PFSK-1 (cell line): ENCODE data around the gene SNCA.

Source experiments
- FOXP2 ChIP-seq: optimal IDR thresholded peaks from 2 replicates; pipeline ENCODE3; 2011; ENCODE audit warnings: borderline replicate concordance, control low read depth, inconsistent platforms; ENCODE audit not compliant: insufficient read depth; ENCODE audit errors: extremely low read length, extremely low read depth
- POLR2AphosphoS5 ChIP-seq: IDR thresholded peaks from 2 replicates; pipeline ENCODE4 v1.6.1; 2012; ENCODE audit warnings: low read depth, mild to moderate bottlenecking, control low read depth, low read length, moderate library complexity
- SIN3A ChIP-seq: IDR thresholded peaks from 2 replicates; pipeline ENCODE4 v1.6.1; 2012; ENCODE audit warnings: mild to moderate bottlenecking, low read length, moderate library complexity, borderline replicate concordance; ENCODE audit not compliant: insufficient read depth
- TAF1 ChIP-seq: IDR thresholded peaks from 2 replicates; pipeline ENCODE4 v1.6.1; 2012; ENCODE audit warnings: low read length, control low read depth, borderline replicate concordance; ENCODE audit not compliant: insufficient read depth
- TF ChIP-seq, protein P1 (sequence below), 2 experiments: IDR thresholded peaks; 2 replicates each; pipeline versions ENCODE4 v1.6.1 to v1.8.0; 2011 to 2012; ENCODE audit warnings: low read depth in 2 of 2, low read length in 2 of 2, control low read depth in 1 of 2, inconsistent platforms in 1 of 2, mild to moderate bottlenecking in 1 of 2, moderate library complexity in 1 of 2; ENCODE audit not compliant: insufficient read depth in 1 of 2

SNCA gene

DNA sequence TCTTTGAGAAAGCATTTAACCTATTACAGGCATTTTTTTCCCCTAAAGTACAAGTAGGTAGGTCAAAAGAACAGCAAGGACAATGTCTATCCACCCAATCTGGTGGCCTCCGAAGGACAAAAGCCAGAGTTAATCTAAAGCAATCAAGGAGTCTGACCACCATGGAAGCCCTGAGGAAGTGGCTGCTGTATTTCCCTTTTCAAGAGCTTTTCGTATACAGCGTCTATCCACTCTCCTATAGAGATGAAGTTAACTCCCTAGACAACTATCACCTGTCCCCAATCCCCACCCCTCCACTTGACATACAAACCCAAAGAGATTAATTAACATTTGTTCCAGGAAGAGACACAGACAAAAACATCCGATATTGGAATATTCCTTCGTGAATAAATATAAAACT lies 85.5 kb downstream of the SNCA start:
- TF ChIP-seq POLR2AphosphoS5 (no peak), FOXP2 (no peak), TAF1 (no peak), SIN3A (no peak)
- TF ChIP-seq, protein P1, sequence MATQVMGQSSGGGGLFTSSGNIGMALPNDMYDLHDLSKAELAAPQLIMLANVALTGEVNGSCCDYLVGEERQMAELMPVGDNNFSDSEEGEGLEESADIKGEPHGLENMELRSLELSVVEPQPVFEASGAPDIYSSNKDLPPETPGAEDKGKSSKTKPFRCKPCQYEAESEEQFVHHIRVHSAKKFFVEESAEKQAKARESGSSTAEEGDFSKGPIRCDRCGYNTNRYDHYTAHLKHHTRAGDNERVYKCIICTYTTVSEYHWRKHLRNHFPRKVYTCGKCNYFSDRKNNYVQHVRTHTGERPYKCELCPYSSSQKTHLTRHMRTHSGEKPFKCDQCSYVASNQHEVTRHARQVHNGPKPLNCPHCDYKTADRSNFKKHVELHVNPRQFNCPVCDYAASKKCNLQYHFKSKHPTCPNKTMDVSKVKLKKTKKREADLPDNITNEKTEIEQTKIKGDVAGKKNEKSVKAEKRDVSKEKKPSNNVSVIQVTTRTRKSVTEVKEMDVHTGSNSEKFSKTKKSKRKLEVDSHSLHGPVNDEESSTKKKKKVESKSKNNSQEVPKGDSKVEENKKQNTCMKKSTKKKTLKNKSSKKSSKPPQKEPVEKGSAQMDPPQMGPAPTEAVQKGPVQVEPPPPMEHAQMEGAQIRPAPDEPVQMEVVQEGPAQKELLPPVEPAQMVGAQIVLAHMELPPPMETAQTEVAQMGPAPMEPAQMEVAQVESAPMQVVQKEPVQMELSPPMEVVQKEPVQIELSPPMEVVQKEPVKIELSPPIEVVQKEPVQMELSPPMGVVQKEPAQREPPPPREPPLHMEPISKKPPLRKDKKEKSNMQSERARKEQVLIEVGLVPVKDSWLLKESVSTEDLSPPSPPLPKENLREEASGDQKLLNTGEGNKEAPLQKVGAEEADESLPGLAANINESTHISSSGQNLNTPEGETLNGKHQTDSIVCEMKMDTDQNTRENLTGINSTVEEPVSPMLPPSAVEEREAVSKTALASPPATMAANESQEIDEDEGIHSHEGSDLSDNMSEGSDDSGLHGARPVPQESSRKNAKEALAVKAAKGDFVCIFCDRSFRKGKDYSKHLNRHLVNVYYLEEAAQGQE (IDR thresholded peaks at IDR 0.05; ENCODE audit: insufficient read depth in 1 of 2, low read depth in 2 of 2, low read length in 2 of 2): no peak

DNA sequence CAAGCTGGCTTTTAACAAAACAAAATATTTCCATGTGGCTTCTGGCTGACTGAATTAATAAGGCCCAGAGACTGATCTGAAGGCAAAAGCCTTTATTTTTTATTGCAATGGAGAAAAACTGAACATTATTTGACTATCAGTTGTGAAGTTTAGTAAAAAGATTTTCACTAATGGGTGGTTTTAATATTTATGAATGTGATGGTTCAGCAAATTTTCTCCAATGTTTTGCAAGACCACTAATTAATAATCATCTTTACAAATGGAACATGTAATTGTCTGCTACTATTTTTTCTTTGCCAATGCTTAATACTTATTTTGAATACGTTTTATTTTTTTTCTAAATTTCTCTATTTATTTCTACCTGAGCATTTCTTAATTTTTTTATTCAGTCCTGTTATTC lies 90.6 kb downstream of the SNCA start:
- no peak for TF ChIP-seq SIN3A
- no peak for TF ChIP-seq FOXP2
- no peak for TF ChIP-seq TAF1
- no peak for TF ChIP-seq POLR2AphosphoS5
- TF ChIP-seq, protein P1 (IDR thresholded peaks at IDR 0.05; ENCODE audit: insufficient read depth in 1 of 2, low read depth in 2 of 2, low read length in 2 of 2): no peak

DNA sequence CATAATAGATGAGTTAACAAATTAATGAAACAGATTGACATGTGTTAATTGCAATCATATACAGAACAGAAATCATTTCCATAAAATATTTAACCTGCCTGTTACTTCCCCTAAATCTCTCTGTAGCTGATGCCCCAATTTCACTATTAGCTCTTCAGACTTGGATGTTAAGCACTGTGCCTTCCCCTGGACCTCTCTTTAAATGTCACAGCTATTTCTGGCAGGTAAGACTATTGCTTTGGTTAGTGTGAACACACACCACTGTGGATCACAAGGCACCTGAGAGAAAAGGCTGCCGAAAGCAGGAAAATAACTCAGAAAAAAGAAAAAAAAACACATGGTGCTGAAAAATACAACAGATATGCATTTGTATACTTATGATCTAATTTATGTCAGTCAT lies 91.3 kb downstream of the SNCA start:
- TF ChIP-seq TAF1 (no peak), SIN3A (no peak), FOXP2 (no peak), POLR2AphosphoS5 (no peak)
- TF ChIP-seq, protein P1 (IDR thresholded peaks at IDR 0.05; ENCODE audit: insufficient read depth in 1 of 2, low read depth in 2 of 2, low read length in 2 of 2): no peak

DNA sequence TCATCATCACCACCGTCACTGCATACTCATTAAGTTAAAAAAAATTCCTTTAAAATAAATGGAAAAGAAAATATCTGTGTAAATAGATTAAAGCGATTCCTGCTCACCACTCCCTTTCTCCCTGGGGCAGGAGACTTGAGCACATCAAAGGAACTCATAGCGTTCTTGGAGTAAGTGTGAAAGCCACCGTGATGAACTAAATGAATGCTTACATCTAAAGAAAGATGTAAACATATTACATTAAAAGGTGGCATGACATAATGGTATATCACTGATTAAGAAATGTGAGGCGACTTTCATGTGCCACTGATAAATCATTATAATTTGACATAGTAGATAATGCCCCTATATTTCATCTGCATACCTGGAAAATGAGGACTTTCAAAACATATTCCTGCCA lies 92.0 kb downstream of the SNCA start:
- TF ChIP-seq, protein P1 (IDR thresholded peaks at IDR 0.05; ENCODE audit: insufficient read depth in 1 of 2, low read depth in 2 of 2, low read length in 2 of 2): no peak
- TF ChIP-seq FOXP2: no peak

DNA sequence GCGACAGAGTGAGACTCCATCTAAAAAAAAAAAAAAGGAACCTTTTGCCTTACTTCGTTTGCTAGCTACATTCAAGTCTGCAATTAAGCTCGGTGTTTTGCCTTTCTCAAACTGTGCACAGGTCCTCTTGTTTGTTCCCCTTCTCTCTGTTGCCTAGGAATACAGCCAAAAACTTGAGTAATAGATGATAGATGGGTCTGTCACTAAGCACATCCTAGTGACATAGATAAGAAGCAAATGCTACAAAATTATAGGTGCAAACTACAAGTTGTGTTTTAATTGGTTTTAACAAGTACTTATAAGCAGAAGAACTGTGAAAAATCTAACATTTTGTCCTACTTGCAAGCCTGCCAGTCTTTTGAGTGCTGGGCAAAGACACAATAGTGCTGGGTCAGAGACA lies 95.2 kb downstream of the SNCA start:
- TF ChIP-seq TAF1 (no peak), FOXP2 (no peak), SIN3A (no peak), POLR2AphosphoS5 (no peak)
- TF ChIP-seq, protein P1 (IDR thresholded peaks at IDR 0.05; ENCODE audit: insufficient read depth in 1 of 2, low read depth in 2 of 2, low read length in 2 of 2): no peak
